ENCODE measurements around the gene SOX6.

DNA sequence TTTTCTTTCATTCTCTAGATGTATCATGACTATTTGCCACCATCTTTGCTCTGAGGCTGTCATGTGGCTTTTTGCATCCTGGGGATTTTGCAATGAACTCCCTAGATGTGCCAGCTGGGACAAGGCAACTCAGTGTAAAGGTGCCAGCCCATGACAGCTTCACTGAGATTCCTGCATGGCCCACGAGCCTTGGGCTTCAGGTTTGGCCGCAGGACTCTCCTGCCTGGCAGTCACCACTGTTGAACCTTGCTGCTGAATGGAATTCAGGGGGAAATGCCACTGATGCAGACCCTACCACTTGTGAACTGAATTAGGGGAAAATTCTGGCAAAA lies 385.2 kb downstream of the SOX6 start:
- TF ChIP-seq, protein P1, sequence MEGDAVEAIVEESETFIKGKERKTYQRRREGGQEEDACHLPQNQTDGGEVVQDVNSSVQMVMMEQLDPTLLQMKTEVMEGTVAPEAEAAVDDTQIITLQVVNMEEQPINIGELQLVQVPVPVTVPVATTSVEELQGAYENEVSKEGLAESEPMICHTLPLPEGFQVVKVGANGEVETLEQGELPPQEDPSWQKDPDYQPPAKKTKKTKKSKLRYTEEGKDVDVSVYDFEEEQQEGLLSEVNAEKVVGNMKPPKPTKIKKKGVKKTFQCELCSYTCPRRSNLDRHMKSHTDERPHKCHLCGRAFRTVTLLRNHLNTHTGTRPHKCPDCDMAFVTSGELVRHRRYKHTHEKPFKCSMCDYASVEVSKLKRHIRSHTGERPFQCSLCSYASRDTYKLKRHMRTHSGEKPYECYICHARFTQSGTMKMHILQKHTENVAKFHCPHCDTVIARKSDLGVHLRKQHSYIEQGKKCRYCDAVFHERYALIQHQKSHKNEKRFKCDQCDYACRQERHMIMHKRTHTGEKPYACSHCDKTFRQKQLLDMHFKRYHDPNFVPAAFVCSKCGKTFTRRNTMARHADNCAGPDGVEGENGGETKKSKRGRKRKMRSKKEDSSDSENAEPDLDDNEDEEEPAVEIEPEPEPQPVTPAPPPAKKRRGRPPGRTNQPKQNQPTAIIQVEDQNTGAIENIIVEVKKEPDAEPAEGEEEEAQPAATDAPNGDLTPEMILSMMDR (IDR thresholded peaks at IDR 0.05) = no peak
- no peak for TF ChIP-seq POLR2AphosphoS5 (IDR thresholded peaks at IDR 0.05)
- TF ChIP-seq POLR2A (IDR thresholded peaks at IDR 0.05; ENCODE audit: low read depth) = no peak

All from esophagus muscularis mucosa (tissue), 3 donors.